K562 (cell line): ENCODE measurements around the gene ZNF512B. TPM values are rescaled to one million over a fixed set of nuclear protein-coding genes. Genes with fewer than 3 reads are reported as not detected.

ENCODE experiments used
- ATAC-seq: fragments of 200-7000 bp; cut with Tn5 transposase; 3 replicates; pipeline ENCODE4 v1.9.1; 2020; ENCODE audit warnings: moderate library complexity
- BruUV-seq: library from RNA; stranded (reverse); fragments of 400-500 nt; replicated peaks from 2 replicates; lab custom pipeline; 2021; lab: Mats Ljungman, UMichigan
- CTCF ChIA-PET: fragments of 300-600 bp; formaldehyde crosslinking; extraction: SDS; loops from one replicate; lab custom pipeline; 2021; ENCODE audit warnings: low intra/inter-chr PET ratio; lab: Yijun Ruan, JAX
- POLR2A ChIA-PET: fragments of 300-600, 350-650 bp; sonication (Branson Sonifier 250); formaldehyde crosslinking; extraction: SDS; loops from one replicate; lab custom pipeline; 2021; ENCODE audit warnings: antibody characterized with exemption, inconsistent platforms; lab: Yijun Ruan, JAX
- DNase-seq, 4 experiments: peaks; one replicate each; pipeline versions ENCODE4 v3.0.0 to v3.0.0-alpha.2; 2011 to 2018; ENCODE audit warnings: low spot score in 3 of 4, mixed read lengths in 3 of 4; ENCODE audit errors: extremely low read depth in 1 of 4
- FAIRE-seq: peaks from 2 replicates; lab custom pipeline; 2011; peaks lifted over from hg19 to GRCh38; lab: Jason Lieb, UNC
- H2AFZ ChIP-seq: 2 replicates; pipeline ENCODE4 v1.6.0; 2011; ENCODE audit warnings: low read depth, low read length, control low read depth, inconsistent platforms
- H3K27ac ChIP-seq: fragments of 200-600 bp; 3 replicates; pipeline ENCODE4 v1.8.0; 2011; ENCODE audit warnings: low read depth, mild to moderate bottlenecking, control low read depth, inconsistent platforms, low read length, moderate library complexity, mixed read lengths; ENCODE audit errors: extremely low read depth
- H3K27me3 ChIP-seq, 2 experiments: fragments of 300-600 bp in 1 of 2; 2 replicates in 1 of 2; 3 replicates in 1 of 2; pipeline versions ENCODE4 v1.6.0 to v1.8.0; 2011; ENCODE audit warnings: inconsistent platforms in 2 of 2, low read length in 2 of 2, mild to moderate bottlenecking in 1 of 2, mixed read lengths in 1 of 2, moderate library complexity in 1 of 2; ENCODE audit not compliant: control insufficient read depth in 2 of 2, insufficient read depth in 2 of 2
- H3K36me3 ChIP-seq: fragments of 300-600 bp; 3 replicates; pipeline ENCODE4 v1.8.0; 2011; ENCODE audit warnings: mild to moderate bottlenecking, low read length, inconsistent platforms; ENCODE audit not compliant: control insufficient read depth, insufficient read depth
- H3K4me1 ChIP-seq, 2 experiments: fragments of 200-600 bp in 1 of 2; replicated peaks in 1 of 2; 2 replicates in 1 of 2; 3 replicates in 1 of 2; pipeline versions ENCODE4 v1.5.1 to v1.8.0; 2011; ENCODE audit warnings: inconsistent platforms in 2 of 2, low read length in 2 of 2, mild to moderate bottlenecking in 1 of 2, mixed read lengths in 1 of 2, moderate library complexity in 1 of 2; ENCODE audit not compliant: control insufficient read depth in 2 of 2, insufficient read depth in 2 of 2
- H3K4me2 ChIP-seq: 2 replicates; pipeline ENCODE4 v1.6.1; 2011; ENCODE audit warnings: low read length, control low read depth, inconsistent platforms, mixed read lengths; ENCODE audit not compliant: insufficient read depth
- H3K4me3 ChIP-seq: fragments of 200-600 bp; sonication (generic), shearing (Covaris generic); 2 replicates; pipeline ENCODE4 v1.5.1; 2016; ENCODE audit warnings: control low read depth, inconsistent platforms
- H3K79me2 ChIP-seq: fragments of 200-600 bp; 3 replicates; pipeline ENCODE4 v1.8.0; 2011; ENCODE audit warnings: low read length, inconsistent platforms; ENCODE audit not compliant: control insufficient read depth, insufficient read depth
- H3K9ac ChIP-seq, 2 experiments: 2 replicates each; pipeline versions ENCODE4 v1.6.0 to v1.6.1; 2011; ENCODE audit warnings: low read depth in 2 of 2, low read length in 2 of 2, control low read depth in 1 of 2, inconsistent platforms in 1 of 2, mild to moderate bottlenecking in 1 of 2, mixed read lengths in 1 of 2; ENCODE audit not compliant: insufficient read depth in 1 of 2
- H3K9me1 ChIP-seq: one replicate; pipeline ENCODE4 v1.6.0; 2011; ENCODE audit warnings: inconsistent platforms, mild to moderate bottlenecking, low read length, moderate library complexity; ENCODE audit not compliant: control insufficient read depth, insufficient read depth
- H3K9me3 ChIP-seq: replicated peaks from 2 replicates; pipeline ENCODE4 v1.5.1; 2011; ENCODE audit warnings: low read depth, low read length, inconsistent platforms; ENCODE audit not compliant: control insufficient read depth, insufficient read depth
- H4K20me1 ChIP-seq: replicated peaks from 2 replicates; pipeline ENCODE4 v1.6.1; 2011; ENCODE audit warnings: low read length, inconsistent platforms, mixed read lengths; ENCODE audit not compliant: control insufficient read depth, insufficient read depth
- ARID1B ChIP-seq: fragments of 450-650 bp; IDR thresholded peaks from 2 replicates; pipeline ENCODE4 v1.6.1; 2016; ENCODE audit warnings: antibody characterized with exemption, mild to moderate bottlenecking, inconsistent platforms
- ATF7 ChIP-seq: fragments of 450-650 bp; IDR thresholded peaks from 2 replicates; pipeline ENCODE4 v1.7.1; 2014; ENCODE audit warnings: mild to moderate bottlenecking, moderate library complexity
- EWSR1 ChIP-seq: fragments of 450-650 bp; IDR thresholded peaks from 2 replicates; pipeline ENCODE4 v1.6.1; 2018; ENCODE audit warnings: borderline replicate concordance, mild to moderate bottlenecking, low read depth, moderate library complexity; ENCODE audit not compliant: partially characterized antibody
- HDAC2 ChIP-seq: fragments of 450-650 bp; IDR thresholded peaks from 2 replicates; pipeline ENCODE4 v1.6.1; 2016; ENCODE audit warnings: mild to moderate bottlenecking
- JUNB ChIP-seq: fragments of 450-650 bp; formaldehyde crosslinking; conservative IDR thresholded peaks from 2 replicates; pipeline ENCODE4 v1.4.0; 2020; ENCODE audit warnings: mild to moderate bottlenecking
- RNF2 ChIP-seq: sonication (generic); IDR thresholded peaks from 2 replicates; pipeline ENCODE4 v1.6.1; 2016
- SMARCE1 ChIP-seq: fragments of 450-650 bp; IDR thresholded peaks from 2 replicates; pipeline ENCODE4 v1.7.1; 2016; ENCODE audit warnings: mild to moderate bottlenecking
- ZFPM2 ChIP-seq: fragments of 250-450 bp; sonication (Bioruptor Pico); IDR thresholded peaks from 2 replicates; pipeline ENCODE4 v1.5.1; 2022; ENCODE audit warnings: mild to moderate bottlenecking
- ZKSCAN3 ChIP-seq: fragments of 250-450 bp; sonication (Bioruptor Pico); IDR thresholded peaks from 2 replicates; pipeline ENCODE4 v1.4.0; 2020
- WGBS: fragments of 100-300 bp; shearing (Covaris generic); methylation state at CpG from one replicate; pipeline ENCODE4 v1.1.6; 2016; ENCODE audit warnings: low coverage, mixed read lengths; ENCODE audit not compliant: insufficient coverage; ENCODE audit errors: missing lambda C conversion rate; 5-methylcytosine and 5-hydroxymethylcytosine counted together
- in situ Hi-C: fragments of 300-500 bp; cut with MboI; formaldehyde crosslinking; loops from 4 replicates; pipeline ENCODE4 v1.15.0; 2018; ENCODE audit warnings: inconsistent platforms, mixed read lengths
- intact Hi-C: fragments of 100-400 bp; cut with micrococcal nuclease; formaldehyde crosslinking; loops from 2 replicates; pipeline ENCODE4 v1.14.2; 2022
- polyA plus RNA-seq, 8 experiments: library from polyadenylated mRNA; depleted of rRNA in 4 of 8; stranded (reverse) in 5 of 8; unstranded in 3 of 8; fragments of >200 nt; fragmentation: Nextera tagmentation in 2 of 8; fragmentation: Illumina TruSeq in 1 of 8; extraction: Ambion mirVana in 2 of 8; extraction: Trizol in 1 of 8; gene quantifications; 2 replicates each; pipeline versions ENCODE4 v1.2.1 to v1.2.3, GENCODE V29; 2011 to 2014; ENCODE audit warnings: inconsistent platforms in 1 of 8, missing spikeins in 1 of 8
- total RNA-seq, 7 experiments: library from RNA; depleted of rRNA in 6 of 7; stranded (reverse); fragments of >200 nt in 6 of 7; fragmentation: Illumina TruSeq in 2 of 7; extraction: Trizol in 2 of 7; gene quantifications; 2 replicates each; pipeline versions ENCODE4 v1.2.1 to v1.2.3, GENCODE V29; 2011 to 2021; ENCODE audit warnings: low replicate concordance in 1 of 7
- TF ChIP-seq, protein P1 (sequence below), 2 experiments: fragments of 450-650 bp; IDR thresholded peaks; 2 replicates each; pipeline ENCODE4 v1.6.1; 2016; ENCODE audit warnings: mild to moderate bottlenecking in 2 of 2, borderline replicate concordance in 1 of 2, low read depth in 1 of 2, moderate library complexity in 1 of 2
- TF ChIP-seq, protein P2 (sequence below): fragments of 450-650 bp; IDR thresholded peaks from 2 replicates; pipeline ENCODE4 v1.6.1; 2016; ENCODE audit warnings: antibody characterized with exemption

ZNF512B gene
- total and polyA plus RNA-seq, 9 of the 15 experiments (the other 6 are each of a cell fraction or from before 2014, with no cell fraction given): 0.01 to 27.8 (median 8.2) TPM

DNA sequence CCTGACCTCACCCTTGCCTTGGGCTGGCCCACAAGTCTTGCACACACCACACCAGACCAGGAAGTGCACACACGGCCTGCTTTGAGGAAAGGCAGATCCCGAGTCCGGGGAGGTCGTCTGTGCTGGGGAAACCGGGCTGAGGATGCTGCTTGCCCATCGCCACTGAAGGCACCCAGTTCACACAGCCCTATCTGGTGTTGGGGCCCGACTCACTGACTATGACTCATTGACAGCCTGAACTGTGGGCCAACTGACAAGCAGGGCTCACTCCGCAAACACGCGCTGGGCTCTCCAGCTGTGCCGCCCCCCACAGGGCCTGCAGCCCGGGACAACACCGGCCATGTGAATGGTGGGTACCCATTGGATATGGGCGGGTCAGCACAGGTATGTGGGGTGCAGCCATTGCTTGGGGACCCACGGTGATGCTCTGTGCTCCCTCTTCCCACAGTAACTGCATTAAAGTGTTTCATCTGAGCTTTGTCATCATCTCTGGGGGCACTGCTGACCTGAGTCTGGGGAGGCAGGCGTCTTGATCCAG is 8.1 kb upstream of the ZNF512B start:
- FAIRE-seq (peak; percentile 71), ATAC-seq (no peak), DNase-seq (peak in 3 of 4 experiments; percentile 38 to 76 (median 58))
- in situ Hi-C loops: no loop called here
- peaks cover 17% of the 10 kb centered on the region; the same call in 2 of the 3 replicates for H3K36me3 ChIP-seq
- BruUV-seq: no TSS peak
- peaks cover 24% of the 10 kb centered on the region for H3K79me2 ChIP-seq
- H3K27ac ChIP-seq: peak overlapping the region; percentile 83
- H3K9ac ChIP-seq: peak overlapping the region; percentile 53 to 72; a peak in 3 of 4 replicates
- H3K4me1 ChIP-seq: peaks cover 30 to 70% of the 10 kb centered on the region in 2 experiments
- no peaks in the 10 kb centered on the region for H3K9me3 ChIP-seq
- peaks cover 3% of the 10 kb centered on the region for H3K9me1 ChIP-seq
- CTCF ChIA-PET: no interaction called here
- H3K27me3 ChIP-seq: no peaks in the 10 kb centered on the region
- no peaks in the 10 kb centered on the region for H4K20me1 ChIP-seq
- WGBS: 25% methylated on average over 16 of the region's 16 CpGs
- H2AFZ ChIP-seq: peak overlapping the region; percentile 37
- peak overlapping the region; percentile 74 for H3K4me2 ChIP-seq
- intact Hi-C loops: loop anchor here (5.0 to 10.0 kb wide), 3 partner anchors 74 to 193 kb away; partner anchors contain the start of genes ABHD16B and TPD52L2
- H3K4me3 ChIP-seq: peak overlapping the region; percentile 100; the same call in 1 of the 2 replicates
- POLR2A ChIA-PET: interaction anchor here (0.6 kb wide), 2 partner anchors 9 to 83 kb away, joined by 3 read pairs; no protein-coding TSS in a partner anchor
- TF ChIP-seq SMARCE1 (peak; percentile 53; the same call in 1 of the 2 replicates), ZFPM2 (no peak), ARID1B (peak; percentile 48; the same call in 1 of the 2 replicates), RNF2 (0 out of 2 replicates have a peak, but pooled peaks have one; percentile 37), HDAC2 (0 out of 2 replicates have a peak, but pooled peaks have one; percentile 42), ZKSCAN3 (CRISPR knock-in tag) (peak; percentile 80), ATF7 (peak; percentile 32; the same call in 1 of the 2 replicates), EWSR1 (no peak), JUNB (0 out of 2 replicates have a peak, but pooled peaks have one; percentile 29)
- TF ChIP-seq, protein P1, sequence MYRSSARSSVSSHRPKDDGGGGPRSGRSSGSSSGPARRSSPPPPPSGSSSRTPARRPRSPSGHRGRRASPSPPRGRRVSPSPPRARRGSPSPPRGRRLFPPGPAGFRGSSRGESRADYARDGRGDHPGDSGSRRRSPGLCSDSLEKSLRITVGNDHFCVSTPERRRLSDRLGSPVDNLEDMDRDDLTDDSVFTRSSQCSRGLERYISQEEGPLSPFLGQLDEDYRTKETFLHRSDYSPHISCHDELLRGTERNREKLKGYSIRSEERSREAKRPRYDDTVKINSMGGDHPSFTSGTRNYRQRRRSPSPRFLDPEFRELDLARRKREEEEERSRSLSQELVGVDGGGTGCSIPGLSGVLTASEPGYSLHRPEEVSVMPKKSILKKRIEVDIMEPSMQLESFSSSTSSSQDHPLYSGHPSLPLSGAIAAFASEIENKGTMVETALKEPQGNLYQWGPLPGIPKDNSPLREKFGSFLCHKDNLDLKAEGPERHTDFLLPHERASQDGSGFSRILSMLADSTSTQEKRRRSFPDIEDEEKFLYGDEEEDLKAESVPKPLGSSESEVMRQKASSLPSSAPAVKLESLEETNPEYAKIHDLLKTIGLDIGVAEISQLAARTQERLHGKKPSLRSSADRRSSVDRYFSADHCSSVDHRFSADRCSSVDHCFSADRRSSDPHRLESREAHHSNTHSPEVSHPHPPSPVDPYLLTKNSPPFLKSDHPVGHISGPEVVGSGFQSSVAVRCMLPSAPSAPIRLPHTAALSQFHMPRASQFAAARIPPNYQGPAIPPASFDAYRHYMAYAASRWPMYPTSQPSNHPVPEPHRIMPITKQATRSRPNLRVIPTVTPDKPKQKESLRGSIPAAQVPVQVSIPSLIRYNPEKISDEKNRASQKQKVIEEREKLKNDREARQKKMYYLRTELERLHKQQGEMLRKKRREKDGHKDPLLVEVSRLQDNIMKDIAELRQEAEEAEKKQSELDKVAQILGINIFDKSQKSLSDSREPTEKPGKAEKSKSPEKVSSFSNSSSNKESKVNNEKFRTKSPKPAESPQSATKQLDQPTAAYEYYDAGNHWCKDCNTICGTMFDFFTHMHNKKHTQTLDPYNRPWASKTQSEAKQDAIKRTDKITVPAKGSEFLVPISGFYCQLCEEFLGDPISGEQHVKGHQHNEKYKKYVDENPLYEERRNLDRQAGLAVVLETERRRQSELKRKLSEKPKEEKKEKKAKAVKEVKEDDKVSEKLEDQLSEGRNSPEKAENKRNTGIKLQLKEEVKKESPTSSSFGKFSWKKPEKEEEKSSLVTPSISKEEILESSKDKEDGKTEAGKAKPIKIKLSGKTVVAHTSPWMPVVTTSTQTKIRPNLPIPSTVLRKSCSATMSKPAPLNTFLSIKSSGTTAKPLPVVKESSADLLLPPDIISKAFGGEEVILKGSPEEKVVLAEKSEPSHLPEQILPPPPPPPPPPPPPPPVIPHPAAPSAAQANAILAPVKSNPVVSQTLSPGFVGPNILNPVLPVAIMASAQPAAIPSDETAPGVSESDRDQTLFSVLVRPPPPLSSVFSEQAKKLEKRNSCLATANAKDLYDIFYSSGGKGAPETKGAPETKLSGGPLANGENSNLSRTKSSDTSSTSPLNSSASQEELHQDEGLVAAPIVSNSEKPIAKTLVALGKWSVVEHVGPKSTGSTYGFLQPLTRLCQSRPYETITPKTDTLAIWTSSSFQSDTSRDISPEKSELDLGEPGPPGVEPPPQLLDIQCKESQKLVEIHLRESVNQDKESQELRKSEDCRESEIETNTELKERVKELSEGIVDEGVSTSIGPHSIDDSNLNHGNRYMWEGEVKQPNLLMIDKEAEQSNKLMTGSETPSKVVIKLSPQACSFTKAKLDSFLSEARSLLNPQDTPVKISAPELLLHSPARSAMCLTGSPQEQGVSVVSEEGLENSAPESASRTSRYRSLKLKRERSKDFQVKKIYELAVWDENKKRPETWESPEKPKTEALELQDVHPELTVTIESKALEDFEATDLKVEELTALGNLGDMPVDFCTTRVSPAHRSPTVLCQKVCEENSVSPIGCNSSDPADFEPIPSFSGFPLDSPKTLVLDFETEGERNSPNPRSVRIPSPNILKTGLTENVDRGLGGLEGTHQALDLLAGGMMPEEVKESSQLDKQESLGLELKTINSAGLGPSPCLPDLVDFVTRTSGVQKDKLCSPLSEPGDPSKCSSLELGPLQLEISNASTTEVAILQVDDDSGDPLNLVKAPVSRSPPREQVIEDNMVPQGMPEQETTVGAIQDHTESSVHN (IDR thresholded peaks at IDR 0.05; ENCODE audit: borderline replicate concordance in 1 of 2, low read depth in 1 of 2): no peak
- TF ChIP-seq, protein P2, sequence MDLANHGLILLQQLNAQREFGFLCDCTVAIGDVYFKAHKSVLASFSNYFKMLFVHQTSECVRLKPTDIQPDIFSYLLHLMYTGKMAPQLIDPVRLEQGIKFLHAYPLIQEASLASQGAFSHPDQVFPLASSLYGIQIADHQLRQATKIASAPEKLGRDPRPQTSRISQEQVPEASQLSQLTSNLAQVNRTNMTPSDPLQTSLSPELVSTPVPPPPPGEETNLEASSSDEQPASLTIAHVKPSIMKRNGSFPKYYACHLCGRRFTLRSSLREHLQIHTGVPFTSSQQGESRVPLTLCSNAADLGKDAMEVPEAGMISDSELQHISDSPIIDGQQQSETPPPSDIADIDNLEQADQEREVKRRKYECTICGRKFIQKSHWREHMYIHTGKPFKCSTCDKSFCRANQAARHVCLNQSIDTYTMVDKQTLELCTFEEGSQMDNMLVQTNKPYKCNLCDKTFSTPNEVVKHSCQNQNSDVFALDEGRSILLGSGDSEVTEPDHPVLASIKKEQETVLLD: 0 out of 2 replicates have a peak, but pooled peaks have one; percentile 29
